Lung (tissue), 12 donors: ENCODE results near the gene FOXP2. TPM values are rescaled to one million over a fixed set of nuclear protein-coding genes. Genes with fewer than 3 reads are reported as not detected.
"Not testable (repeated sequence)": the region's sequence is repeated elsewhere in the genome, so short reads cannot be mapped to it uniquely, and the experiment has no call there.

ENCODE experiments used
- ATAC-seq: fragments of 200-7000 bp; cut with Tn5 transposase; one replicate; pipeline ENCODE4 v1.9.1; 2020; ENCODE audit warnings: moderate number of reproducible peaks; ENCODE audit not compliant: insufficient read depth, low FRiP score
- DNase-seq, 3 donors: peaks; one replicate each; pipeline ENCODE4 v3.0.0-alpha.2; 2013 to 2017
- H3K27ac ChIP-seq, 2 donors: one replicate each; pipeline ENCODE4 v1.5.1; 2013; ENCODE audit warnings: mild to moderate bottlenecking in 2 of 2, moderate library complexity in 2 of 2, control low read depth in 1 of 2, inconsistent platforms in 1 of 2, low read depth in 1 of 2, low read length in 1 of 2
- H3K27me3 ChIP-seq, 3 donors: one replicate each; pipeline ENCODE4 v1.5.1; 2013; ENCODE audit warnings: low read length in 2 of 3; ENCODE audit not compliant: control insufficient read depth in 3 of 3, insufficient read depth in 3 of 3
- H3K36me3 ChIP-seq, 4 donors: one replicate each; pipeline ENCODE4 v1.5.1; 2013; ENCODE audit warnings: low read length in 4 of 4, mild to moderate bottlenecking in 1 of 4, moderate library complexity in 1 of 4; ENCODE audit not compliant: control insufficient read depth in 4 of 4, insufficient read depth in 4 of 4
- H3K4me1 ChIP-seq, 5 donors: one replicate each; pipeline ENCODE4 v1.5.1; 2013; ENCODE audit warnings: low read length in 5 of 5, mild to moderate bottlenecking in 2 of 5, moderate library complexity in 1 of 5; ENCODE audit not compliant: control insufficient read depth in 5 of 5, insufficient read depth in 5 of 5
- H3K4me3 ChIP-seq: one replicate; pipeline ENCODE4 v1.5.1; 2013; ENCODE audit warnings: mild to moderate bottlenecking, control low read depth, moderate library complexity
- H3K9ac ChIP-seq, 2 donors: one replicate each; pipeline ENCODE4 v1.5.1; 2013; ENCODE audit warnings: low read length in 2 of 2, control low read depth in 1 of 2; ENCODE audit not compliant: insufficient read depth in 1 of 2
- H3K9me3 ChIP-seq, 4 donors: one replicate each; pipeline ENCODE4 v1.5.1; 2013; ENCODE audit warnings: low read length in 3 of 4, mild to moderate bottlenecking in 1 of 4, moderate library complexity in 1 of 4; ENCODE audit not compliant: control insufficient read depth in 4 of 4, insufficient read depth in 3 of 4
- CTCF ChIP-seq: IDR thresholded peaks from 2 replicates; pipeline ENCODE4 v1.5.1; 2012; ENCODE audit warnings: mild to moderate bottlenecking; ENCODE audit errors: control extremely low read depth, extremely low read depth
- WGBS, 2 donors: extraction: QIAGEN DNeasy Blood & Tissue Kit; methylation state at CpG; one replicate each; pipeline ENCODE4 v1.1.7; 2013; 5-methylcytosine and 5-hydroxymethylcytosine counted together
- polyA plus RNA-seq, 2 donors: library from polyadenylated mRNA; stranded (reverse); fragments of 200-250 nt; gene quantifications; one replicate each; pipeline ENCODE4 v1.2.1, GENCODE V29; 2013
- total RNA-seq, 2 donors: library from RNA; depleted of rRNA in 1 of 2; stranded (reverse); fragments of >200 nt in 1 of 2; gene quantifications; one replicate each; pipeline ENCODE4 v1.2.1, GENCODE V29; 2014 to 2021
- donor health status: control.
- donor health status: control.
- donor health status: Bipolar disorder and iron deficiency.
- donor health status: healthy.
- donor health status: DM: yes; HTN: yes; CAD: no.

FOXP2 gene
- total and polyA plus RNA-seq, 4 donors = 0.93 to 49.3 (median 5.0) TPM

- peak; percentile 43 to 72 (median 62) for DNase-seq
- Histone ChIP-seq H3K36me3 (no peaks in the 10 kb centered on the region), H3K27me3 (no peaks in the 10 kb centered on the region), H3K4me3 (no peak overlapping the region), H3K4me1 (peaks cover 0 to 14% (median 2%) of the 10 kb centered on the region in 5 donors), H3K9me3 (no peaks in the 10 kb centered on the region), H3K27ac (no peak overlapping the region), H3K9ac (no peak overlapping the region)
- TF ChIP-seq CTCF = no peak
- no peak for ATAC-seq
- 69 to 87% methylated on average over 3 of the region's 3 CpGs for WGBS, 2 donors
These were observed 118.5 kb downstream of the FOXP2 start for GRCh38 chr7:114533131-114533530.

- H3K9ac ChIP-seq = no peak overlapping the region
- no peaks in the 10 kb centered on the region for H3K9me3 ChIP-seq
- H3K4me1 ChIP-seq = peaks cover 0 to 12% (median 2%) of the 10 kb centered on the region in 5 donors
- DNase-seq (peak in 2 of 3 donors; percentile 39 to 65), ATAC-seq (no peak)
- no peak overlapping the region for H3K4me3 ChIP-seq
- no peaks in the 10 kb centered on the region for H3K36me3 ChIP-seq
- no peak overlapping the region for H3K27ac ChIP-seq
- no peak for TF ChIP-seq CTCF
- H3K27me3 ChIP-seq = no peaks in the 10 kb centered on the region
- WGBS, 2 donors = 65 to 80% methylated on average over 2 of the region's 2 CpGs
These were observed 120.3 kb downstream of the FOXP2 start for GRCh38 chr7:114534953-114535352.

DNA sequence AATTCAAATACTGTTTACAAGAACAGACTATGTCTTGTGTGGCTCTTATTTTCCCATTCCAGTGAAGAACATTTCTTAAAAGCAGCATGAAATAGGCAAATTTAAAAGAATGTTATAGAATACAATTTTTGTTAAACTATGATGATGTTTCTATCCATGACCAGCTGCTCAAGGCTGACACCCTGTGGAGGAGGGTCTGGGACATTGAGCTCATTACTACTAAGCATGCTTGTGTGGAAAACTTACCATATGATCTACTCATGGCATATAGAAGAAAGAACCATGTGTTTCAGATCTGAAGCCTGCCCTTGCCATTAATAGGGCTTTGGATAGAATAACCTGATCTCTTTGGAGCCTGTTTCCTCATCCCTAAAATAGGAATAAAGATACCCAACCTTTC lies 125.0 kb downstream of the FOXP2 start:
- Histone ChIP-seq H3K4me3 (no peak overlapping the region), H3K9ac (no peak overlapping the region), H3K27ac (no peak overlapping the region), H3K9me3 (no peaks in the 10 kb centered on the region), H3K4me1 (no peaks in the 10 kb centered on the region), H3K36me3 (no peaks in the 10 kb centered on the region), H3K27me3 (no peaks in the 10 kb centered on the region)
- TF ChIP-seq CTCF = no peak
- no peak for ATAC-seq
- peak; percentile 35 to 69 (median 61) for DNase-seq

- H3K27ac ChIP-seq = no peak overlapping the region
- H3K36me3 ChIP-seq = no peaks in the 10 kb centered on the region
- no peaks in the 10 kb centered on the region for H3K4me1 ChIP-seq
- no peak overlapping the region for H3K9ac ChIP-seq
- TF ChIP-seq CTCF = no peak
- no peaks in the 10 kb centered on the region for H3K9me3 ChIP-seq
- no peak overlapping the region for H3K4me3 ChIP-seq
- no peak for ATAC-seq
- no peak for DNase-seq
- WGBS, 2 donors = 83 to 87% methylated on average over 1 of the region's 1 CpG
- no peaks in the 10 kb centered on the region for H3K27me3 ChIP-seq
These were observed 125.7 kb downstream of the FOXP2 start for GRCh38 chr7:114540291-114540690.

DNA sequence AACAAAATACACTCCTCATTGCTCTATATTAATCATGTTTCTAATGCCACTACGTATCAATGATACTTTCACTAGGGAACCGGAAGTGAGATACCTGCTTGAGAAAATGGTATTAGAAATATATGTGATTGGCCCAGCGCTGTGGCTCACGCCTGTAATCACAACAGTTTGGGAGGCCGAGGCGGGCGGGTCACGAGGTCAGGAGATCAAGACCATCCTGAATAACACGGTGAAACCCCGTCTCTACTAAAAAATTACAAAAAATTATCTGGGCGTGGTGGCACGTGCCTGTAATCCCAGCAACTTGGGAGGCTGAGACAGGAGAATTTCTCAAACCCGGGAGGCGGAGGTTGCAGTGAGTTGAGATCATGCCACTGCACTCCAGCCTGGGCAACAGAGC lies 132.7 kb downstream of the FOXP2 start:
- ATAC-seq, H3K9ac ChIP-seq, DNase-seq, H3K9me3 ChIP-seq, H3K36me3 ChIP-seq, H3K27ac ChIP-seq, H3K4me1 ChIP-seq, H3K27me3 ChIP-seq, H3K4me3 ChIP-seq: not testable (repeated sequence)
- WGBS, 2 donors = 92 to 93% methylated on average over 14 of the region's 14 CpGs
